Esophagus squamous epithelium (tissue), 5 donors: Measurements from ENCODE around the gene BCL2. TPM values are rescaled to one million over a fixed set of nuclear protein-coding genes. Genes with fewer than 3 reads are reported as not detected.
A peak's percentile ranks its signal among the peaks of the same experiment; 100 is the strongest.

Experiments used
- DNase-seq: peaks from one replicate; lab custom pipeline; 2025; lab: John Stamatoyannopoulos, UW
- H3K27ac ChIP-seq, 4 donors: fragments of 200-600 bp; sonication (generic); one replicate each; pipeline ENCODE4 v1.5.1; 2016 to 2019; ENCODE audit warnings: mild to moderate bottlenecking in 1 of 4
- H3K27me3 ChIP-seq, 4 donors: fragments of 200-600 bp; sonication (generic); 1 replicate in 3 of 4; 2 replicates in 1 of 4; pipeline versions ENCODE4 v1.5.1 to v1.6.0; 2017 to 2021; ENCODE audit warnings: antibody characterized with exemption in 1 of 4
- H3K36me3 ChIP-seq, 3 donors: fragments of 200-600 bp; sonication (generic); one replicate each; pipeline ENCODE4 v1.5.1; 2016 to 2019
- H3K4me1 ChIP-seq, 3 donors: fragments of 200-600 bp; sonication (generic); one replicate each; pipeline ENCODE4 v1.5.1; 2017 to 2019
- H3K4me3 ChIP-seq, 4 donors: fragments of 200-600 bp; sonication (generic); 1 replicate in 3 of 4; 2 replicates in 1 of 4; pipeline ENCODE4 v1.5.1; 2016 to 2019; ENCODE audit warnings: mild to moderate bottlenecking in 2 of 4, moderate library complexity in 1 of 4
- H3K9me3 ChIP-seq, 3 donors: fragments of 200-600 bp; sonication (generic); one replicate each; pipeline ENCODE4 v1.5.1; 2016 to 2019
- POLR2A ChIP-seq, 4 donors: fragments of 450-650 bp; IDR thresholded peaks; one replicate each; pipeline ENCODE4 v1.6.1; 2017; ENCODE audit warnings: antibody characterized with exemption in 4 of 4, mild to moderate bottlenecking in 4 of 4, moderate library complexity in 3 of 4
- WGBS, 2 donors: methylation state at CpG; one replicate each; pipeline ENCODE4 v1.1.5; 2018; 5-methylcytosine and 5-hydroxymethylcytosine counted together
- intact Hi-C: fragments of 100-400 bp; cut with DNase I; formaldehyde crosslinking; loops from one replicate; pipeline ENCODE4 v1.15.0; 2022
- total RNA-seq, 4 donors: library from RNA; depleted of rRNA; stranded (reverse); fragments of >200 nt; gene quantifications; one replicate each; pipeline ENCODE4 v1.1.0, GENCODE V29; 2016
- TF ChIP-seq, protein P1 (sequence below), 6 experiments: fragments of 450-650 bp in 4 of 6; fragments of 200-600 bp in 2 of 6; sonication (generic) in 2 of 6; IDR thresholded peaks; one replicate each; pipeline ENCODE4 v1.5.1; 2016 to 2019; ENCODE audit warnings: antibody characterized with exemption in 6 of 6, mild to moderate bottlenecking in 4 of 6, moderate library complexity in 4 of 6
- donor health status: DM: yes; HTN: yes; CAD: no.

Gene BCL2
- total RNA-seq, 4 donors from 2014 or later, result 3.1 to 17.4 (median 4.2) TPM

DNA sequence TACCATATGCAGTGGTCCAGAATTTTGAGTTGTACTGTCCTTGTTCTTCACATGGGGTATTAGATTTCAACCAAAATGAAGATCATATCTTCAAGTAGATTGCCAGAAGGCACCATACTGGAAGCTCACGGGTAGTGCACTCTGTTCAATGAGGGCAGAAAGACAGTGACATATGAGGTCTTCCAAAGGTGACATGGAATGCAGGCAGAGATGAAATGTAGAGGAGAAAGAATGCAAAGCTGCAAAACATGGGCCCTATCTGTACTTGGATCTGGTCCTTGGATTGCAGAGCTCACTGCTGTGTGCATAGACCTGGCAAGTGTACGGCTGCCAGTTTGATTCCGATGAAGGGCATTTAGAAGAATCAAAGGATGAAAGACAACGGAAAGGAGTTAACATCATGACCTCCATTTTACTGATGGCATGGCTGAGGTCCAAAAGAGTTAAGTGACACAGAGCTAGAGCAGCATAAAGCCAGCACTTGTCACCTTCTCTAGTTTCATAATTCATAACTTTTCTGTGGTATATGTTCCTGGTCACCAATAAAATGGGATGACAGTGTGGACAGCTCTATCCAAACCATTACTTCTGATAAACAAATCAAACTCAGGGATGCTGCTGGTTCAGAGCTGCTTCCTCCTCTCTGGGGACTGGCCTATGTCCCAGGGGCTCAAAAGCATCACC, 64.7 kb downstream of the BCL2 start:
- DNase-seq, result no peak
- Histone ChIP-seq H3K27ac (no peak overlapping the region), H3K9me3 (no peaks in the 10 kb centered on the region), H3K27me3 (no peaks in the 10 kb centered on the region), H3K4me1 (peaks cover 0 to 41% (median 5%) of the 10 kb centered on the region in 3 donors), H3K4me3 (no peak overlapping the region), H3K36me3 (no peaks in the 10 kb centered on the region)
- WGBS, 2 donors, result 71 to 94% methylated on average over 4 of the region's 4 CpGs
- intact Hi-C loops, result no loop called here
- TF ChIP-seq POLR2A (IDR thresholded peaks at IDR 0.05), result no peak
- TF ChIP-seq, protein P1, sequence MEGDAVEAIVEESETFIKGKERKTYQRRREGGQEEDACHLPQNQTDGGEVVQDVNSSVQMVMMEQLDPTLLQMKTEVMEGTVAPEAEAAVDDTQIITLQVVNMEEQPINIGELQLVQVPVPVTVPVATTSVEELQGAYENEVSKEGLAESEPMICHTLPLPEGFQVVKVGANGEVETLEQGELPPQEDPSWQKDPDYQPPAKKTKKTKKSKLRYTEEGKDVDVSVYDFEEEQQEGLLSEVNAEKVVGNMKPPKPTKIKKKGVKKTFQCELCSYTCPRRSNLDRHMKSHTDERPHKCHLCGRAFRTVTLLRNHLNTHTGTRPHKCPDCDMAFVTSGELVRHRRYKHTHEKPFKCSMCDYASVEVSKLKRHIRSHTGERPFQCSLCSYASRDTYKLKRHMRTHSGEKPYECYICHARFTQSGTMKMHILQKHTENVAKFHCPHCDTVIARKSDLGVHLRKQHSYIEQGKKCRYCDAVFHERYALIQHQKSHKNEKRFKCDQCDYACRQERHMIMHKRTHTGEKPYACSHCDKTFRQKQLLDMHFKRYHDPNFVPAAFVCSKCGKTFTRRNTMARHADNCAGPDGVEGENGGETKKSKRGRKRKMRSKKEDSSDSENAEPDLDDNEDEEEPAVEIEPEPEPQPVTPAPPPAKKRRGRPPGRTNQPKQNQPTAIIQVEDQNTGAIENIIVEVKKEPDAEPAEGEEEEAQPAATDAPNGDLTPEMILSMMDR (IDR thresholded peaks at IDR 0.05), result no peak

- Histone ChIP-seq H3K27ac (peak overlapping the region in 2 of 4 donors; percentile 24 to 54), H3K36me3 (no peaks in the 10 kb centered on the region), H3K9me3 (no peaks in the 10 kb centered on the region), H3K4me3 (no peak overlapping the region), H3K4me1 (peaks cover 0 to 30% (median 0%) of the 10 kb centered on the region in 3 donors), H3K27me3 (no peaks in the 10 kb centered on the region)
- no peak for DNase-seq
- 17 to 33% methylated on average over 9 of the region's 10 CpGs for WGBS, 2 donors
- intact Hi-C loops, result no loop called here
- TF ChIP-seq, protein P1 (IDR thresholded peaks at IDR 0.05), result no peak
- TF ChIP-seq POLR2A (IDR thresholded peaks at IDR 0.05), result no peak
Measured at GRCh38 chr18:63253428-63254372, 65.9 kb downstream of the BCL2 start.

- peak overlapping the region in 3 of 4 donors; percentile 24 to 54 (median 38) for H3K27ac ChIP-seq
- H3K4me3 ChIP-seq, result no peak overlapping the region
- no peaks in the 10 kb centered on the region for H3K36me3 ChIP-seq
- WGBS, 2 donors, result 59 to 68% methylated on average over 6 of the region's 6 CpGs
- intact Hi-C loops, result no loop called here
- no peak for DNase-seq
- no peak for TF ChIP-seq POLR2A (IDR thresholded peaks at IDR 0.05)
- TF ChIP-seq, protein P1 (IDR thresholded peaks at IDR 0.05), result no peak
- H3K9me3 ChIP-seq, result no peaks in the 10 kb centered on the region
- H3K4me1 ChIP-seq, result peaks cover 0 to 28% (median 0%) of the 10 kb centered on the region in 3 donors
- no peaks in the 10 kb centered on the region for H3K27me3 ChIP-seq
Measured at GRCh38 chr18:63253014-63253413, 66.6 kb downstream of the BCL2 start.

DNA sequence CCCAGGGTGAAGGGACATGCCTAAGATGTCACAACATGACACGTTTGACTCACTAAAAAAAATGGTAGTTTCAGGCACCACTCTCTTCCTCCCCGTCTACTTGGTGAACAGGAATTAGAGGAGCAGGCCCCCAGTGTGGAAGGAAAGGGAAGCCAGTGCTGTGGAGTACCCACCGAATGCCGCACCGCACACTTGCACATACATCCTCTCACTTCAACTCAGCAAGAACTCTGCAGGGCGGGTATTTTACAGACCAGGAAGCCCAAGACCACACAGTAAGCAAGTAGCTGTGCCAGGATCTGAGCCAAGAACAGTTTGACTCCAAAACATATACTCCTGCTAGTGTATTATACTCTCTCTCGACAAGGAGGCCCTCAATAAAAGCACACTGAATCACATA, 69.8 kb downstream of the BCL2 start:
- Histone ChIP-seq H3K4me1 (peaks cover 0 to 26% (median 4%) of the 10 kb centered on the region in 3 donors), H3K36me3 (no peaks in the 10 kb centered on the region), H3K9me3 (no peaks in the 10 kb centered on the region), H3K27ac (peak overlapping the region in 1 of 4 donors; percentile 12), H3K4me3 (no peak overlapping the region), H3K27me3 (no peaks in the 10 kb centered on the region)
- TF ChIP-seq, protein P1 (IDR thresholded peaks at IDR 0.05), result no peak
- TF ChIP-seq POLR2A (IDR thresholded peaks at IDR 0.05), result no peak
- intact Hi-C loops, result no loop called here
- no peak for DNase-seq
- WGBS, 2 donors, result 48 to 71% methylated on average over 7 of the region's 7 CpGs
